ENCODE data around the gene SDHA. TPM values are rescaled to one million over a fixed set of nuclear protein-coding genes. Genes with fewer than 3 reads are reported as not detected.
"Not testable (repeated sequence)": the region's sequence is repeated elsewhere in the genome, so short reads cannot be mapped to it uniquely, and the experiment has no call there.

The SDHA gene
- total RNA-seq, 4 donors from 2014 or later = 76.5 to 92.8 (median 83.0) TPM

- not testable (repeated sequence) for ATAC-seq (ENCODE audit: low FRiP score); DNase-seq (ENCODE audit: low spot score)
Observed at GRCh38 chr5:243683-244367, 25.7 kb downstream of the SDHA start.

GRCh38 chr5:245717-246116 is 27.6 kb downstream of the SDHA start:
- not testable (repeated sequence) for ATAC-seq (ENCODE audit: low FRiP score); DNase-seq (ENCODE audit: low spot score)

- ATAC-seq (ENCODE audit: low FRiP score); DNase-seq (ENCODE audit: low spot score): not testable (repeated sequence)
Observed at GRCh38 chr5:250396-250795, 32.3 kb downstream of the SDHA start.

- DNase-seq (ENCODE audit: low spot score); ATAC-seq (ENCODE audit: low FRiP score): not testable (repeated sequence)
Observed at GRCh38 chr5:251016-251415, 32.9 kb downstream of the SDHA start.

GRCh38 chr5:251538-251937 is 33.4 kb downstream of the SDHA start:
- not testable (repeated sequence) for ATAC-seq (ENCODE audit: low FRiP score); DNase-seq (ENCODE audit: low spot score)

- DNase-seq (ENCODE audit: low spot score); ATAC-seq (ENCODE audit: low FRiP score): not testable (repeated sequence)
Observed at GRCh38 chr5:251975-252374, 33.9 kb downstream of the SDHA start.

GRCh38 chr5:252546-252945 is 34.4 kb downstream of the SDHA start:
- TF ChIP-seq CTCF (IDR thresholded peaks at IDR 0.05) = no peak
- DNase-seq (ENCODE audit: low spot score) (no peak), ATAC-seq (ENCODE audit: low FRiP score) (no peak)

GRCh38 chr5:254322-254721 is 36.2 kb downstream of the SDHA start:
- not testable (repeated sequence) for ATAC-seq (ENCODE audit: low FRiP score)

GRCh38 chr5:255116-255515 is 37.0 kb downstream of the SDHA start:
- DNase-seq (ENCODE audit: low spot score); ATAC-seq (ENCODE audit: low FRiP score): not testable (repeated sequence)

More at GRCh38 chr5:254322-254721, 36.2 kb downstream of the SDHA start:
- DNase-seq (ENCODE audit: low spot score) = not testable (repeated sequence)

GRCh38 chr5:256347-256746 is 38.2 kb downstream of the SDHA start:
- ATAC-seq (ENCODE audit: low FRiP score); DNase-seq (ENCODE audit: low spot score): not testable (repeated sequence)

- TF ChIP-seq CTCF (IDR thresholded peaks at IDR 0.05) = no peak
- ATAC-seq (ENCODE audit: low FRiP score) = no peak
- DNase-seq (ENCODE audit: low spot score) = no peak
Observed at GRCh38 chr5:257148-257547, 39.0 kb downstream of the SDHA start.

- DNase-seq (ENCODE audit: low spot score) = not testable (repeated sequence)
- ATAC-seq (ENCODE audit: low FRiP score) = peak; percentile 99
Observed at GRCh38 chr5:263275-263974, 45.3 kb downstream of the SDHA start.
